IMR-90 (cell line): ENCODE data around the gene LATS2.

Source experiments
- CEBPB ChIP-seq: IDR thresholded peaks from 2 replicates; pipeline ENCODE4 v1.6.1; 2012; ENCODE audit warnings: low read depth, low read length, improper control_type of control experiment
- CTCF ChIP-seq: conservative IDR thresholded peaks from 2 replicates; pipeline ENCODE4 v1.5.1; 2012; ENCODE audit warnings: mild to moderate bottlenecking, low read depth, low read length, improper control_type of control experiment

- TF ChIP-seq CTCF (no peak), CEBPB (no peak)
Observed at GRCh38 chr13:20983386-20983785, 78.0 kb downstream of the LATS2 start.
